HG02588 (cell line): Measurements from ENCODE around the gene STAG3.
A peak's percentile ranks its signal among the peaks of the same experiment; 100 is the strongest.
"Not testable (repeated sequence)": the region's sequence is repeated elsewhere in the genome, so short reads cannot be mapped to it uniquely, and the experiment has no call there.

ENCODE experiments used
- ATAC-seq: cut with Tn5 transposase; IDR thresholded peaks from one replicate; pipeline ENCODE4 v1.9.1; 2021; ENCODE audit warnings: mild to moderate bottlenecking, moderate library complexity; ENCODE audit not compliant: unreplicated experiment

Gene STAG3, protein sequence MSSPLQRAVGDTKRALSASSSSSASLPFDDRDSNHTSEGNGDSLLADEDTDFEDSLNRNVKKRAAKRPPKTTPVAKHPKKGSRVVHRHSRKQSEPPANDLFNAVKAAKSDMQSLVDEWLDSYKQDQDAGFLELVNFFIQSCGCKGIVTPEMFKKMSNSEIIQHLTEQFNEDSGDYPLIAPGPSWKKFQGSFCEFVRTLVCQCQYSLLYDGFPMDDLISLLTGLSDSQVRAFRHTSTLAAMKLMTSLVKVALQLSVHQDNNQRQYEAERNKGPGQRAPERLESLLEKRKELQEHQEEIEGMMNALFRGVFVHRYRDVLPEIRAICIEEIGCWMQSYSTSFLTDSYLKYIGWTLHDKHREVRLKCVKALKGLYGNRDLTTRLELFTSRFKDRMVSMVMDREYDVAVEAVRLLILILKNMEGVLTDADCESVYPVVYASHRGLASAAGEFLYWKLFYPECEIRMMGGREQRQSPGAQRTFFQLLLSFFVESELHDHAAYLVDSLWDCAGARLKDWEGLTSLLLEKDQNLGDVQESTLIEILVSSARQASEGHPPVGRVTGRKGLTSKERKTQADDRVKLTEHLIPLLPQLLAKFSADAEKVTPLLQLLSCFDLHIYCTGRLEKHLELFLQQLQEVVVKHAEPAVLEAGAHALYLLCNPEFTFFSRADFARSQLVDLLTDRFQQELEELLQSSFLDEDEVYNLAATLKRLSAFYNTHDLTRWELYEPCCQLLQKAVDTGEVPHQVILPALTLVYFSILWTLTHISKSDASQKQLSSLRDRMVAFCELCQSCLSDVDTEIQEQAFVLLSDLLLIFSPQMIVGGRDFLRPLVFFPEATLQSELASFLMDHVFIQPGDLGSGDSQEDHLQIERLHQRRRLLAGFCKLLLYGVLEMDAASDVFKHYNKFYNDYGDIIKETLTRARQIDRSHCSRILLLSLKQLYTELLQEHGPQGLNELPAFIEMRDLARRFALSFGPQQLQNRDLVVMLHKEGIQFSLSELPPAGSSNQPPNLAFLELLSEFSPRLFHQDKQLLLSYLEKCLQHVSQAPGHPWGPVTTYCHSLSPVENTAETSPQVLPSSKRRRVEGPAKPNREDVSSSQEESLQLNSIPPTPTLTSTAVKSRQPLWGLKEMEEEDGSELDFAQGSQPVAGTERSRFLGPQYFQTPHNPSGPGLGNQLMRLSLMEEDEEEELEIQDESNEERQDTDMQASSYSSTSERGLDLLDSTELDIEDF

DNA sequence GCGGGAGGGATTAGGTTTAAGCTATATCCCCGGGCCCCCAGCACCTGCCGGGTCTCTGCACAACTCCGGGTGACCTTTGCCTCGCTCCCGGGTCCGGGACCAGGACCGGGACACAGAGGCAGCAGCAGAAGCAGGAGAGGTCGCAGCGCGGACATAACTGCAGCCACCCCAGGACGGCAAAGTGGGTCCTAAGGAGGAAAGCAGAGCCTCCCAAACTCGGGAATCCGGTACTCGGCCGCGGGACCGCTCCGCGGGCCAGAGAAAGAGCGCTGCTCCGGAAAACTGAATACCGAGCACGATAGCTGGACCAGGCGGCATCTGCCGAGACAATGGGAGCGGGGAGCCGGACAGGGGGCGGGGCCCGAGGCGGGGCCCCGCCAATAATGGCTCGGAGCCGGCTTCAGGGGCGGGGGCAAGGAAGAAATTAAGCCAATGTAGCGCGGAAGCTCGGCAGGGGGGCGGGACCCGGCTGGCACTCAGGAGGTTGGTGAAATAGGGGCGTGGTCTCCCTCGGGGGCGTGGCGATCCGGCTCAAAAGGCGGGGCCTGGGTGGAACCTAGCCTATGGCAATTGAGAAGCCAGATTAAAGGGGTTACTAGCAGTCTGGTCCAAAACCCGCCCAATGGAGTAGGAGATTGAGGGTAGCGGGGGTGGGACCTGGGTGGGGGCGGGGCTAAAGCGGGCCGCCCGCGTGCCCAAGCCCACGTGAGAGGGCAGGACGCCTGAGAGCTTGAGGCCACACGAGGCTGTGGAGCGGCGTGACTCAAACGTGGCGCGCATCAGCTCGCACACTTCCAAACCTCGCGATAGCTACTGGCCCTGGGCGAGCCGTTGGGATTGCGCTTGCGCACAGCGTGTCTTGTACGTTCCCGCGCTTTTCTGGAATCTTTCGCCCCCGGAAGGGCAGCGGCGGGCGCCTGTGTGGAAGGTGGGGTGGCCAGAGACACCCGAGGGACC is at the start of gene STAG3, which contains the start of gene GPC2:
Gene STAG3 (plus strand): TSS at position 874 of the 957 bp plus-strand sequence. CDS start 2,639 bp downstream, outside the sequence.
Gene GPC2 (minus strand): TSS at position 337 of the 957 bp plus-strand sequence. CDS start 182 bp downstream, at position 155.
- ATAC-seq = peak; percentile 82

DNA sequence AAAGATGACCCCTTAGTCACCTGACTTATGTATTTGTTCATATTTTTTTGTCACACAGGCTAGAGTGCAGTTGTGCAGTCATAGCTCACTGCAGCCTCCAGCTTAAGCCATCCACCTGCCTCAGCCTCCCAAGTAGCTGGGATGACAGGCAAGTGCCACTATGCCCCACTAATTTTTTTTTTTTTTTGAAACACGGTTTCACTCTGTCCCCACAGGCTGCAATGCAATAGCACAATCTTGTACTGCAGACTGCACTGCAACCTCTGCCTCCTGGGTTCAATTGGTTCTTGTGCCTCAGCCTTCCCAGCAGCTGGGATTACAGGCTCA is 49.1 kb upstream of the STAG3 start:
- ATAC-seq = no peak

DNA sequence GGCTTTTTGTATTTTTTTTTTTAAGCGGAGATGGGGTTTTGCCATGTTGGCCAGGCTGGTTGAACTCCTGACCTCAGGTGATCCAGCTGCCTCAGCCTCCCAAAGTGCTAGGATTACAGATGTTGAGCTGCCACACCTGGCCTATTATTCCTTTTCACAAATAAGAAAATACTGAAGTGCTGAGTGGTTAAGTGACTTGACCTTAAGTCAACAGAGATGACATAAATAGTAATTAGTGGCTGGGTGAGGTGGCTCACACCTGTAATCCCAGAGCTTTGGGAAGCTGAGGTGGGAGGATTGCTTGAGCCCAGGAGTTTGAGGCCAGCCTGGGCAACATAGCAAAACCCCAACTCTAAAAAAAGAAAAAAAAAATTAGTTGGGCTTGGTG is 47.5 kb upstream of the STAG3 start:
- ATAC-seq = not testable (repeated sequence)

DNA sequence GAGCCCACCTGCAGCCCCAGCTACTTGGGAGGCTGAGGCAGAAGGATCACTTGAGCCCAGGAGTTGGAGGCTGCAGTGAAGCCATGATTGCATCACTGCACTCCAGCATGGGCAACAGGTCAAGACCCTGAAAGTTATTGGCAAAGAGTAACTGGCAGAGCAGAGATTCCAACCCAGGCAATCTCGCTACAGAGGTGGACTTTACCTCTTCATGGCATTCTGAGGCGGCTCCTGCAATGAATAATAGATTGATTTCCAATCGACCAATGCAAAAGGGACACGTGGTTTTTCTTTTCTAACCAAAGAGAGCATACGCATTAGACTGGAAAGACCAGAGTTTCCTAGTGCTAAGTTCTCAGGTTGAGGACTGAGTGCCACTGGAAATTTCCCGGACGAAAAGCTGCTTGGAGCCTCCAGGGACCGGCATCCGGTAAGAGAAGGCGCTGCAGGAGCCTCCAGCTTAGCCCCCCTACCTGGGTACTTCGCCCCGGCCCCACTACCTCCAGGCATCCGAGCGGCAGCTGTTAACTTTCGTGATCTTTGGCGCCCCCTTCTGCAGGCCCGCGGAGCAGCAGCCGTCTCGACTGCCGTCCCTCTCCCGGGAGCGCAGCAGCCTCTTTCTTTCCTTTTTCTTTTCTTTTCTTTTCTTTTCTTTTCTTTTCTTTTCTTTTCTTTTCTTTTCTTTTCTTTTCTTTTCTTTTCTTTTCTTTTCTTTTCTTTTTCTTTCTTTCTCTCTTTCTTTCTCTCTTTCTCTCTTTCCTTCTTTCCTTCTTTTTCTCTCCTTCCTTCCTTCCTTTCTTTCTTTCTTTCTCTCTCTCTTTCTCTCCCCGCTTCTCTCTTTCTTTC is 46.9 kb upstream of the STAG3 start:
- no peak for ATAC-seq

DNA sequence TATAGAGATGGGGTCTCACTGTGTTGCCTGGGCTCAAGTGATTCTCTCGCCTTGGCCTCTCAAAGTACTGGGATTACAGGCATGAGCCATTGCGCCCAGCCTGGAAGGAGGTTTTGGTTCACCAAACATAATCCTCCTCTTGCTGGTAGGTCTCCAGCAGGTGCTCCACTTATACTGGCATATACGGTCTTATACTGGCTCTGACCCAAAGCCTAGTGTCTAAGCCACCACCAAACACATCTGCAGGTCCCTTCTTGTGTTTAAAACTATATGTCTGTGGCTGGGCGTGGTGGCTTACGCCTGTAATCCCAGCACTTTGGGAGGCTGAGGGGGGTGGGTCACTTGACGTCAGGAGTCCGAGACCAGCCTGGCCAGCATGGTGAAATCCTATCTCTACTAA is 45.6 kb upstream of the STAG3 start:
- no peak for ATAC-seq

DNA sequence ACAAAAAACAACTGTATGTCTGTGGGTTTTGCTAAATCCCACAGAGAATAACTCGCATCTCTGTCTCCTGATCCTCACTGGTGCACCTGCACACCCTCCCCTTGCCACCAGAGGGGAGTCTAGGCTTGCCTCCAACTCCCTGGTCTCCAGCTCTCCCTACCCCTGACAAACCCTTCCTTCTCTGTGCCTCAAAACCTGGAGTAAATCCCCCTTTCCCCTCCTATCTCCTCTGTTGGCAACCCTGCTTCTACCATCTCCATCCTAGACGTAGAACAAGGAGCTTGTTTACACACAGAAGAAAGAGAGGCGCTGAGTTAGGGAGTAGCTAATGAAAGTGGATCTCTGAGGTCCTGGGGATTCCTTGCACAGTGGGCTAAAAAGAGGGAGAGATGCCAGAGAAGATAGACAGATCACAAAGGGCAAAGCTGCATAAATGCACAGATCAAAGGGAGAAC is 45.0 kb upstream of the STAG3 start:
- ATAC-seq = peak; percentile 58

DNA sequence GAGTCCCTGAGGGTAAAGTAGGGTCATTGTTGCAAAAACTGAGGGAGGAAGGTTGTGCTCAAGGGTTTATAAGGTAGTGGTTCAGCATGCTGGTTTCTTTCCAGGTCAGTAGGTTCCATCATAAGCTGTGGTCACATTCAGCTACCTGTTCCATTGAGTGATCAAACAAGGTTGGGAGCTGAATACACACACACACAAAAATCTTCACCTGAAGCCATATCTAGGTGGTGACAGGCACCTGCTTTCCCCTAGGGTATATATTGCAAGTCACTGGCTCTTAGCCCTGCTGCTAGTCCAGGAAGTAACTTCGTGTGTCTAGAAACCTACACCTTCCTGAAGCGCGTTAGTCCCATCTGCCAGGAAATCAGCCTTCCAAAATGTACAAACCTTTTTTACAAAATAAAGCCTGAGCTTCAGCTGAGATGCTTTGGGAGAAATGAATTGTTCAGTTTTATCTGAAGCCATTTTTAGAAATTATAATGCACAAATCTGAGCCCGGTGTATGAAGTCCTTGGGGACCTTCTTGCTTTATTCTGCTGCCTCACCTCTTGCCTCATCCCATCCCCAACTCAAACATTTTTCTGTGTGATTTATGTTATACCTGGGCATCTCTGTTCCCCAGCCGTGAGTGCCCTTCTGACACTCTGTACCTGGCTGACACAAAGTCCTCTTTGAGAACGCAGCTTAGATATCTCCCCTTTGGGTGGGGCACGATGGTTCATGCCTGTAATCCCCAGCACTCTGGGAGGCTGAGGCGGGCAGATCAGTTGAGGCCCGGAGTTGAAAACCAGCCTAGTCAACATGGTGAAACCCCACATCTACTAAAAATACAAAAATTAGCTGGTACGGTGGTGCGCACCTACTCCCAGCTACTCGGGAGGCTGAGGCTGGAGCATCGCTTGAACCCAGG is 39.6 kb upstream of the STAG3 start:
- no peak for ATAC-seq

DNA sequence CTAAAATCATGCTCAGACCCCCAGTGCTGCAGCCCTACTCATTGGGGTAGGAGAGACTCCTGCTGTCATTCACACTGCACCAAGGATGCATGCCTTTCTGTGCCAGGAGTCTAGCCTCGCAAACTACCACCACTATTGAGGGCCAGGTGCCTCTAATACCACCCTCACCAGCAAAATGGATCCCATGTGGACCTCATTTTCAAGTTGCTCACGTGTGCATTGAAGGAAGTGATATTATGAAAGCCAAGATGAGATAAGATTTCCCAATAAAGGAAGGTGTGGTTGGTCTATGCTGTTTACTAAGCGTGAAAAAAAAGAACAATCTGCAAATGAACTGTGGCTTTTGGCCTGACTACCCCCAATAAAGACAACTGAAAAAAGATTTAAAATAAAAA is 36.2 kb upstream of the STAG3 start:
- ATAC-seq = no peak

DNA sequence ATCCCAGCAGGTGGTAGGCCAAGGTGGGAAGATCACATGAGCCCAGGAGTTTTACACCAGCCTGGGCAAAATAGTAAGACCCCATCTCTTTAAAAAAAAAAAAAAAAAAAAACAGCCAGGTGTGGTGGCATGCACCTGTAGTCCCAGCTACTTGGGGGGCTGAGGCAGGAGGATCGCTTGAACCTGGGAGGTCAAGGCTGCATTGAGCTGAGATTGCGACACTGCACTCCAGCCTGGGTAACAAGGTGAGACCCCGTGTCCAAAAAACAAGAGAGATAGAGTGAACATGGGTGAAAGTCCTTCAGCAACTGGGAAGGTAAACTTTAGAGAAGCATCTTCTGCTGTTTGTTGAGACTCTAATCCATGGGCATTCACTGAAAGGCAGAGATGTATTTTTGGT is 35.3 kb upstream of the STAG3 start:
- no peak for ATAC-seq

DNA sequence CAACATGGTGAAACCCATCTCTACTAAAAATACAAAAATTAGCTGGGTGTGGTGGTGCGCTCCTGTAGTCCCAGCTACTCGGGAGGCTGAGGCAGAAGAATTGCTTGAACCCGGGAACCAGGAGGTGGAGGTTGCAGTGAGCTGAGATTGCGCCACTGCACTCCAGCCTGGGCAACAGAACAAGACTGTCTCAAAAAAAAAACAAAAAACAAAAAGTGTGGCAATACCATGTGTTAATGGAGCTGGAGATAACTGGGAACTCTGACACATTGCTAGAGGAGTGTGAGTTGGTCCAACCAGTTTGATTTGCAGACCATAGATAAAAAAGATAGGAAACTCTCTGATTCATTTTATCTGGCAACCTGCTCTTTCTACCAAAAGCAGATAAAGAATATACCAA is 31.4 kb upstream of the STAG3 start:
- ATAC-seq = not testable (repeated sequence)

DNA sequence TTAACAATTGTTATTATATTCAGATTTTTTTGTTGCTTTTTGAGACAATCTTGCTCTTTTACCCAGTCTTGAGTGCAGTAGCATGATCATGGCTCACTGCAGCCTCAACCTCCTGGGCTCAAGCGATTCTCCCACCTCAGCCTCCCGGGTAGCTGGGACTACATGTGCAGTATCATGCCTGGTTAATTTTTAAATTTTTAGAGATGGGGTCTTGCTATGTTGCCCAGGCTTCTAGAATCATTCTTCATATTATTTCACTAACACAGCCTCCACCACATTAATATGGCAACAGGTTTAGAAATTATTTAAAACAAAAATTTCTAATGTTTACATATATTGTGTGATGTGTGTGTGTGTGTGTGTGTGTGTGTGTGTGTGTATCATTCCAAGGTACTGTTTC is 30.4 kb upstream of the STAG3 start:
- ATAC-seq = no peak

DNA sequence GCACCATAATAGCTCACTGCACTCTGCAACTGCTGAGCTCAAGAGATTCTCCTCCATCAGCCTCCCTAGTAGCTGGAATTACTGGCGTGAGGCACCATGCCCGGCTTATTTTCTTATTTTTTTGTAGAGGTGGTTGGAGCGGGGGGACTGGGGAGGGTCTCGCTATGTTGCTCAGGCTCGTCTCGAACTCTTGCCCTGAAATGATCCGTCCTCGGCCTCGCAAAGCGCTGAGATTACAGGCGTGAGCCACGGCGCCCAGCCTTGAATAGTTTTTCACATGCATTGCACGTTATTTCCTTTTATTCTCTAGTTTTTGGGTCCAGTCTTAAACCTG is 29.5 kb upstream of the STAG3 start:
- no peak for ATAC-seq

DNA sequence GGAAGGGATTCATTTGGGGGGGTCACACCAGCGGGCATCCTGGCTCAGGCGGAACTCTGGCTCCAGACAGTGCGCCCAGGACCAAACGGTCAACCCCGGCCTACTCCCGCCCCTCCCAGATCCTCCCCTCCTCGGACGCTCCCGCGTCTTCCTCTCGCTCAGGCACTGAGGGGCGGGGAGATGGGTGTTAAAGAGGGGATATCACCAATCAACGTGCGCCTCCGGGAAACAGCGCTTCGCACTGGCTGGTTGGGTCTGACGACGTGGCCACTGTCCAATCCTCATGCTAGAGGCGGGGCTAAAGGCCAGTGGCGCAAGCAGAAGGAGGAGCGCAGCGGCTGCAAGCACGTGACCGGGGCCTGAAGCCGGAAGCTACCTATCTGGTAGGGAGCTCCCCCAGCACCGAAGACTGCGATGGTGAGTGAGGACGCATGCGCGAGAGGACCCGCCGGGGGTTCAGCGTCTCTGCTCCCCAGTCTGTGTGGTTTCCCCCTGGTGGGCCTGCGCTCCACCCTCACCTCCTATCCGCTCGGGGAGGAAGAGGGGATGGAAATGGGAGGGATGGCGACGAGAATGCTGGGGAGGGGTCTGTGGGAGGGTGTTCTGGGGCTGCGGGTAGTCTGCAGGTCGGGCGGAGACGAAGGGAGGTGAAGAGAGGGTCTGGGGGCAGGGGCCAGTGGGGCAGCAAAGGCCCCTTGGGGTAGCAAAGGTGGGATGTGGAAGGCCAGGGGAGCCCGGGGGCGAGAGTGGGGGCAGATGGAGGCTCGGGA is 29.0 kb upstream of the STAG3 start, which contains the start of gene LAMTOR4:
Gene LAMTOR4 (plus strand): TSS at position 360 of the 770 bp plus-strand sequence. CDS start 55 bp downstream, at position 415.
- ATAC-seq = peak; percentile 98

DNA sequence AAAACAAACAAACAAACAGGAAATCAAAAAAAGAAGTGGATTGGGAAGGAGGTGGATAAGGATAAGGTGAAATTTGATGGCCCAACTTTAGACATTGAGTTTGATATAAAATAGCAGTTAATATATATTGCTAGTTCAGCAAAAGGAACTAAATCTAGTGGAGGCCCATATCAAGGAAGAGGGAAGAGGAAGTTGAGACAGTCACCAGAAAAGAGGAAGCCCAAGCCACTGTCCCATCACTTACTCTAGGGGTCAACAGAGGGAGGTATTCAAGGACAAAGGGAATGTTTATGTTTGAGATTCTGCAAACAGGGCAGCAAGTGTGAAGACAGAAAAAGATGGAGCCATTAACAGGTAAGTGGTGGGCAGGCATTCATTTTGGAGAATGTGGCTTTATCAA is 25.3 kb upstream of the STAG3 start:
- no peak for ATAC-seq

DNA sequence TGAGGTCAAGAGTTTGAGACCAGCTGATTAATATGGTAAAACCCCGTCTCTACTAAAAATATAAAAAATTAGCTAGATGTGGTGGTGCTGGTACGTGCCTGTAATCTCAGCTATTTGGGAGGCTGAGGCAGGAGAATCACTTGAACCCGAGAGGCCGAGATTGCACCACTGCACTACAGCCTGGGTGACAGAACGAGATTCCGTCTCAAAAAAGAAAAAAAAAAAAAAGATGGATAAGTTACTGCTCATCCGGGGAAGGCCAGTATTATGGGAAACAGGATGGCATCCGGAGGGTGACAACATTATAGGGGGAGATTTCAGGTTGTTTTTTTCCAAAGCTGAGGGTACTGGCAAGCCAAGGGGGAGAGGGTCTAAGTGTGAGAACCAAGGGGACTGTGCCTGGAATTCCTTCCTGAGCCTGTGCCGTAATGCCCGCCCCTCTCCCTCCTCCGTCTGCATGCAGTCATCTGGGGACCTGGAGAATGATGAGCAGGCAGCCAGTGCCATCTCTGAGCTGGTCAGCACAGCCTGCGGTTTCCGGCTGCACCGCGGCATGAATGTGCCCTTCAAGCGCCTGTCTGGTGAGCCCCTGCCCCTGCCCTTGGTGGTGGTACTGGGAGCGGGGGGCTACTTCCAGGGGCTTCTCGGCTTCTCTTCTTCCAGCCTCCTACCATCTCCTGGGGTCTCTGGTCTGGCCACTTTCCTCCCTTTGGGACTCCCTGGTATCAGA is 24.6 kb upstream of the STAG3 start:
- ATAC-seq = no peak

DNA sequence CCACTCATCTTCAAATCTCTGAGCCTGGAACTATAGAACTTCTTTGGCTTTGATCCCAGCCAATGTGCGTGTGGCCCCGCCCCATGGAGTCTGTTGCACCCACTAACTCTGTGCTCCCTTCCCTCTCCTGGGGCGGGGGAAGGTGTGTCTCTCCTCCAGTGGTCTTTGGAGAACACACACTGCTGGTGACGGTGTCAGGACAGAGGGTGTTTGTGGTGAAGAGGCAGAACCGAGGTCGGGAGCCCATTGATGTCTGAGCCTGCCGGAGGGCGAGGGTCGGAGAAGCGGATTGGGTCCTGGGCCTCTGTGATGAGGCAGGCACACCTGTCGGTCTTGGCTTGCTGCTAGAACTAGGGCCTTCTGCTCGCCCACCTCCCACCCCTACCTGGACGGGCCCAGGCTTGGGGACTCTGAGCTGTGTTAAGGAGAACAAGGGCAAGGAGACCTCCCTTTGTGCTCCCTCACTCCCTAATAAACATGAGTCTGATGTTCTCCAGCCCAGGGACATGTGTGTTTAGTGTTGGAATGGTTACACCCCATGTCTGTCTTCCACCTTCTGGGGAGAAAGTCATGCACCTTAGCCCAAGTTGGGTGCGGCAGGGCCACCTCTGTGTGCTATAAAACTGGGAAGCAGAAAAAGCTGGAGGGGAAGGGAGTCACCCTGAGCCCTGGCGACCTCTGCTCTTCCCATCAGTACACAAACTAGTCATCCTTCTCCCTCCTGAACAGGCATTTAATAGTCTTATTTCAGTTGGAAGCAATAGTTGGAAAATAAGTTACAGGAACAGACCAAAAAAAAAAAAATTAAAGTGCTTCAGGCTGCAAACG is 23.8 kb upstream of the STAG3 start:
- no peak for ATAC-seq
